ENCODE measurements around the gene CHMP1B. TPM values are rescaled to one million over a fixed set of nuclear protein-coding genes. Genes with fewer than 3 reads are reported as not detected.

CHMP1B gene
- total and polyA plus RNA-seq, 9 donors, result 21.8 to 58.0 (median 32.8) TPM

DNA sequence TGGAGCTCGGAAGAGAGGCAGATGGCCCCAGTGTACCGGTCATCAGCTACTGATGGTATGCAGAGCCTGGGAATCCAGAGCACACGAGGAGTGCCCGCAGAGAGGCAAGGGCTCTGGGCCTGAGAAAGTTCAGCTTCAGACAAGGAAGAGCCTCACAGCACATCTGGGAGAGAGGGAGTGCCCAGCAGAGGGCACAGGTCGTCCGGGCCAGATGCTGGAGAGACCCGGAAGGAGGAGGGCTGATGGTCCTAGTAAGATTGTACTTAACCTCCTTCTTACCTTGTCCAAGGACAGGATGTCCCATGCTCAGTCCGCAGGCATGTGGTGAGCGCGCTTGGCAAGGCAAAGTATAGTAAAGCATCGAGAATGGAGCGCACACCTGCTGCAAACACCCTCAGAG is 24.4 kb upstream of the CHMP1B start:
- intact Hi-C loops (cut with DNase I), result no loop called here
- Histone ChIP-seq H3K4me3 (no peak overlapping the region), H3K27ac (no peak overlapping the region), H3K36me3 (no peaks in the 10 kb centered on the region), H3K27me3 (no peaks in the 10 kb centered on the region), H3K4me1 (ENCODE audit: insufficient read depth) (peaks cover 3% of the 10 kb centered on the region), H3K9me3 (no peaks in the 10 kb centered on the region)
- TF ChIP-seq, protein P1, sequence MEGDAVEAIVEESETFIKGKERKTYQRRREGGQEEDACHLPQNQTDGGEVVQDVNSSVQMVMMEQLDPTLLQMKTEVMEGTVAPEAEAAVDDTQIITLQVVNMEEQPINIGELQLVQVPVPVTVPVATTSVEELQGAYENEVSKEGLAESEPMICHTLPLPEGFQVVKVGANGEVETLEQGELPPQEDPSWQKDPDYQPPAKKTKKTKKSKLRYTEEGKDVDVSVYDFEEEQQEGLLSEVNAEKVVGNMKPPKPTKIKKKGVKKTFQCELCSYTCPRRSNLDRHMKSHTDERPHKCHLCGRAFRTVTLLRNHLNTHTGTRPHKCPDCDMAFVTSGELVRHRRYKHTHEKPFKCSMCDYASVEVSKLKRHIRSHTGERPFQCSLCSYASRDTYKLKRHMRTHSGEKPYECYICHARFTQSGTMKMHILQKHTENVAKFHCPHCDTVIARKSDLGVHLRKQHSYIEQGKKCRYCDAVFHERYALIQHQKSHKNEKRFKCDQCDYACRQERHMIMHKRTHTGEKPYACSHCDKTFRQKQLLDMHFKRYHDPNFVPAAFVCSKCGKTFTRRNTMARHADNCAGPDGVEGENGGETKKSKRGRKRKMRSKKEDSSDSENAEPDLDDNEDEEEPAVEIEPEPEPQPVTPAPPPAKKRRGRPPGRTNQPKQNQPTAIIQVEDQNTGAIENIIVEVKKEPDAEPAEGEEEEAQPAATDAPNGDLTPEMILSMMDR (IDR thresholded peaks at IDR 0.05), result no peak
- TF ChIP-seq POLR2A (IDR thresholded peaks at IDR 0.05) (no peak), EP300 (IDR thresholded peaks at IDR 0.05) (no peak)
- WGBS, 3 donors, result 87 to 88% (median 87%) methylated on average over 12 of the region's 12 CpGs
- no peak for DNase-seq

DNA sequence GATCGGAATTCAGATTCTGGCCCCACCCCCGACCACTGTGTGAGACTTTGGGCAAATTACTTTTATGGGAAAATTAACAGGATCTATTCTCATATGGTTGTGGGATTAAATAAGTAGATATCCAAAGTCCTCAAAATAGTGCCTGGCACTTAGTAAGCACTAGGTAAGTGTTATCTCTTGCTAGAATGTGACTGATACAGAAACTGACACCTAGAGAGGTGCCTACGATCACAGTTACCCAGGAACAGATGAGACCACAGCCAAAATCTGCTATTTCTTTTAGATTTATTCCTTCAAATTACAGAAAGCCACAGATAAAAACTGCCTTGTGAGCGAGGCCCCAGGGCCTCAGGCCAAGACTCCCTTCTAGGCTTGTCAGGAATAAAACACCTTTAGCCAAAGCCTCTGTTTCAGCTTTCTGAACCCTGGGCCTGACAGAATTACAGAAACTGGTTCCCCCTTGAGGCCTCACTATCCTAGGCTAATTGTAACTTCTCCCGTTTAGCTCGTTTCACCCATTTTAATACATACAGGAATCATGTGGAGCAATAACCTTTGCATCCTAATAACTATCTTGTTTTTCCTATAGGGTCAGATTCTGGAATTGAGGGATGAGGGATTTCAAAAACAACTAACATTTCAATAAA is 22.3 kb upstream of the CHMP1B start:
- no peak for DNase-seq
- intact Hi-C loops (cut with DNase I), result no loop called here
- H3K36me3 ChIP-seq, result no peaks in the 10 kb centered on the region
- H3K27ac ChIP-seq, result no peak overlapping the region
- no peak overlapping the region for H3K4me3 ChIP-seq
- H3K9me3 ChIP-seq, result no peaks in the 10 kb centered on the region
- TF ChIP-seq, protein P1 (IDR thresholded peaks at IDR 0.05), result no peak
- TF ChIP-seq POLR2A (IDR thresholded peaks at IDR 0.05), result no peak
- TF ChIP-seq EP300 (IDR thresholded peaks at IDR 0.05), result no peak
- 65 to 68% (median 67%) methylated on average over 6 of the region's 6 CpGs for WGBS, 3 donors
- no peaks in the 10 kb centered on the region for H3K27me3 ChIP-seq
- H3K4me1 ChIP-seq (ENCODE audit: insufficient read depth), result peaks cover 3% of the 10 kb centered on the region

DNA sequence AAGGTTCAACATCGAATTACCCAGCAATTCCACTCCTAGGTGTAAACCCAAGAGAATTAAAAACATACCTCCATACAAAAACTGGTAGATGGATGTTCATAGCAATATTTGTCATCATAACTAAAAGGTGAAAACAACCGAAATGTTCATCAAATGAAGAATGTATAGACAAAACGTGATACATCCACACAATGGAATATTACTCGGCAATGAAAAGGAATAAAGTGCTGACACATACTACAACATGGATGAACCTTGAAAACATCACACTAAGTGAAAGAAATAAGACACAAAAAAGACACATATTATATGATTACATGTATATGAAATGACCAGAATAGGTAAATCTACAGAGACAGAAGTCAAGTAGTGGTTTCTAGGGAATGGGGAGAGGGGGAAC is 20.6 kb upstream of the CHMP1B start:
- H3K27me3 ChIP-seq, result no peaks in the 10 kb centered on the region

DNA sequence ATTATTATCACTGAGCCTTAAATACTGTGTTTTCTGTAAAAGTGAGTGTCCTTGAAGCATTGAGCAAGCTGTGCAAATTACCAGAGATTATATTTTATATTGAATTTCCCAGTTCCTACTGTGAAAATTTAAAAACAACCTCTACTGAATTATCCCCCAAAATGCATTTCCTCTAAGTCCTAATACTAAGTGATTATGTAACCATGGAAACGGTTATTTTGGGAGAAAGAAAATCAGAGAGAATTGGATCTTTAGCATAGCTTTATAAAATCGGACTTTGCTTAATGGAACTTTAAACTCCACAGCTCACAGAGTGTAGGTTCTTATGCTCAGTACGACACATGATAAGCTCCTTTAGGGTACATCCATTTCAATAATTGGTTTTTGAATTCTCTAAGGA is 19.3 kb upstream of the CHMP1B start:
- Histone ChIP-seq H3K27me3 (no peaks in the 10 kb centered on the region), H3K4me3 (no peak overlapping the region), H3K4me1 (ENCODE audit: insufficient read depth) (peaks cover 3% of the 10 kb centered on the region), H3K27ac (no peak overlapping the region), H3K9me3 (no peaks in the 10 kb centered on the region), H3K36me3 (no peaks in the 10 kb centered on the region)
- WGBS, 3 donors, result 17 to 47% (median 19%) methylated on average over 3 of the region's 3 CpGs
- no peak for DNase-seq
- intact Hi-C loops (cut with DNase I), result no loop called here
- TF ChIP-seq POLR2A (IDR thresholded peaks at IDR 0.05), result no peak
- TF ChIP-seq EP300 (IDR thresholded peaks at IDR 0.05), result no peak
- TF ChIP-seq, protein P1 (IDR thresholded peaks at IDR 0.05), result no peak

More for the DNA sequence above, 20.6 kb upstream of the CHMP1B start:
- H3K36me3 ChIP-seq, result no peaks in the 10 kb centered on the region
- intact Hi-C loops (cut with DNase I), result no loop called here
- no peak for DNase-seq
- H3K4me1 ChIP-seq (ENCODE audit: insufficient read depth), result peaks cover 3% of the 10 kb centered on the region
- TF ChIP-seq EP300 (IDR thresholded peaks at IDR 0.05) (no peak), POLR2A (IDR thresholded peaks at IDR 0.05) (no peak)
- TF ChIP-seq, protein P1 (IDR thresholded peaks at IDR 0.05), result no peak
- H3K4me3 ChIP-seq, result no peak overlapping the region
- 97 to 98% (median 97%) methylated on average over 4 of the region's 4 CpGs for WGBS, 3 donors
- no peak overlapping the region for H3K27ac ChIP-seq
- H3K9me3 ChIP-seq, result no peaks in the 10 kb centered on the region
